Activated B cell treated with CpG ODN at 0.5 μM for 24 hours (primary cell): Measurements from ENCODE around the gene CCL25. TPM values are rescaled to one million over a fixed set of nuclear protein-coding genes. Genes with fewer than 3 reads are reported as not detected.

Experiments used
- ATAC-seq: fragments of 200-7000 bp; cut with Tn5 transposase; one replicate; pipeline ENCODE4 v1.10.0; 2021; ENCODE audit warnings: low read depth, mild to moderate bottlenecking, moderate library complexity
- CTCF ChIA-PET: fragments of 350-600 bp; sonication (Branson Sonifier 250); formaldehyde crosslinking; loops from one replicate; lab custom pipeline; 2021; ENCODE audit warnings: antibody characterized with exemption; lab: Charles Lee
- POLR2A ChIA-PET: fragments of 350-600 bp; sonication (Branson Sonifier 250); formaldehyde crosslinking; loops from one replicate; lab custom pipeline; 2021; ENCODE audit warnings: antibody characterized with exemption; lab: Charles Lee
- DNase-seq: peaks from one replicate; pipeline ENCODE4 v3.0.0; 2022
- H3K27ac Mint-ChIP-seq: one replicate; pipeline ENCODE4 v1.8.0; 2020; ENCODE audit warnings: mixed read lengths
- H3K27me3 Mint-ChIP-seq: one replicate; pipeline ENCODE4 v1.8.0; 2021; ENCODE audit warnings: mixed read lengths
- H3K36me3 Mint-ChIP-seq: one replicate; pipeline ENCODE4 v1.8.0; 2021; ENCODE audit warnings: low read depth, mixed read lengths
- H3K4me1 Mint-ChIP-seq: one replicate; pipeline ENCODE4 v1.8.0; 2021; ENCODE audit warnings: mixed read lengths
- H3K4me3 Mint-ChIP-seq: one replicate; pipeline ENCODE4 v1.8.0; 2020; ENCODE audit warnings: mild to moderate bottlenecking, mixed read lengths
- H3K9me3 Mint-ChIP-seq: one replicate; pipeline ENCODE4 v1.8.0; 2020; ENCODE audit warnings: mixed read lengths
- CTCF ChIP-seq: fragments of 200-600 bp; IDR thresholded peaks from one replicate; pipeline ENCODE4 v1.8.0; 2022; ENCODE audit warnings: antibody characterized with exemption, mild to moderate bottlenecking
- intact Hi-C: fragments of 100-400 bp; cut with micrococcal nuclease; formaldehyde crosslinking; loops from one replicate; pipeline ENCODE4 v1.15.1; 2024
- total RNA-seq: library from RNA; stranded (reverse); gene quantifications from 2 replicates; pipeline ENCODE4 v1.2.3, GENCODE V29; 2022

Gene CCL25
- total RNA-seq, 1 donor from 2014 or later: not detected

GRCh38 chr19:8089664-8090601 is 37.4 kb downstream of the CCL25 start:
- H3K36me3 Mint-ChIP-seq: no peaks in the 10 kb centered on the region
- no peaks in the 10 kb centered on the region for H3K4me1 Mint-ChIP-seq
- DNase-seq: no peak
- H3K9me3 Mint-ChIP-seq: peaks cover 11% of the 10 kb centered on the region
- H3K27ac Mint-ChIP-seq: no peak overlapping the region
- ChIA-PET CTCF (no interaction called here), POLR2A (interaction anchor here (0.7 kb wide), 1 partner anchor 484 kb away, joined by 4 read pairs; no protein-coding TSS in a partner anchor)
- no peaks in the 10 kb centered on the region for H3K27me3 Mint-ChIP-seq
- H3K4me3 Mint-ChIP-seq: no peak overlapping the region
- intact Hi-C loops: no loop called here
- no peak for TF ChIP-seq CTCF
- no peak for ATAC-seq

- intact Hi-C loops: no loop called here
- ChIA-PET CTCF (no interaction called here), POLR2A (interaction anchor here (0.5 to 0.7 kb wide), 3 partner anchors 39 to 485 kb away, joined by 3 to 5 read pairs (median 4); no protein-coding TSS in a partner anchor)
- DNase-seq: no peak
- no peak for TF ChIP-seq CTCF
- Mint-ChIP-seq H3K4me3 (no peak overlapping the region), H3K9me3 (peaks cover 11% of the 10 kb centered on the region), H3K27ac (no peak overlapping the region), H3K36me3 (peaks cover 2% of the 10 kb centered on the region), H3K4me1 (no peaks in the 10 kb centered on the region), H3K27me3 (no peaks in the 10 kb centered on the region)
- ATAC-seq: no peak
Measured at GRCh38 chr19:8090950-8091349, 38.4 kb downstream of the CCL25 start.

- intact Hi-C loops: no loop called here
- no peaks in the 10 kb centered on the region for H3K27me3 Mint-ChIP-seq
- no peak for TF ChIP-seq CTCF
- no peak for ATAC-seq
- POLR2A ChIA-PET: no interaction called here
- peaks cover 2% of the 10 kb centered on the region for H3K36me3 Mint-ChIP-seq
- CTCF ChIA-PET: no interaction called here
- H3K4me1 Mint-ChIP-seq: no peaks in the 10 kb centered on the region
- DNase-seq: no peak
- no peak overlapping the region for H3K4me3 Mint-ChIP-seq
- no peak overlapping the region for H3K27ac Mint-ChIP-seq
- H3K9me3 Mint-ChIP-seq: peaks cover 18% of the 10 kb centered on the region
Measured at GRCh38 chr19:8093740-8094139, 41.2 kb downstream of the CCL25 start.

DNA sequence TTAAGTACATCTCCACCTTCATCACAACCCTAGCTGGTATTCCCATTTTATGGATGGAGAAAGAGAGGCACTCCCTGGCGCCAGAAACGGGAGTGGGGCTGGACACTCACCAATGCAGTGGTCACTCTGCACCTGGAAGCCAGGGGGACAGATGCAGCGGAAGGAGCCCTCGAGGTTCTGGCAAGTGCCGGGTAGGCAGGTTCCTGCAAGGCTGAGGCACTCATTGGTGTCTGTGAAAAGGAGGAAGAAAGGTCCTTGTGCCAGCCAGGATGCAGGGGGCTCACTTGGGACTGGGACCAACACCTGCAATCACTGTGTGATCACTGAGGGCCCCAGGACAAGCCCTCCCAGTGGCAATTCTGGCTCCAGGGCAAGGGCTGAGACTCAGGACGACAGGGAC is 41.8 kb downstream of the CCL25 start:
- Mint-ChIP-seq H3K27me3 (no peaks in the 10 kb centered on the region), H3K4me3 (no peak overlapping the region), H3K27ac (no peak overlapping the region), H3K9me3 (peaks cover 18% of the 10 kb centered on the region), H3K36me3 (peaks cover 2% of the 10 kb centered on the region), H3K4me1 (no peaks in the 10 kb centered on the region)
- intact Hi-C loops: no loop called here
- no peak for ATAC-seq
- ChIA-PET CTCF (no interaction called here), POLR2A (no interaction called here)
- DNase-seq: no peak
- no peak for TF ChIP-seq CTCF

- Mint-ChIP-seq H3K4me1 (no peaks in the 10 kb centered on the region), H3K4me3 (no peak overlapping the region), H3K9me3 (peaks cover 15% of the 10 kb centered on the region), H3K27me3 (no peaks in the 10 kb centered on the region), H3K27ac (no peak overlapping the region), H3K36me3 (peaks cover 2% of the 10 kb centered on the region)
- intact Hi-C loops: no loop called here
- ChIA-PET CTCF (no interaction called here), POLR2A (no interaction called here)
- DNase-seq (no peak), ATAC-seq (no peak)
- no peak for TF ChIP-seq CTCF
Measured at GRCh38 chr19:8095354-8095886, 42.9 kb downstream of the CCL25 start.
